Liver (tissue), 9 donors: ENCODE measurements around the gene ADAMTS16. TPM values are rescaled to one million over a fixed set of nuclear protein-coding genes. Genes with fewer than 3 reads are reported as not detected.

Experiments
- DNase-seq: peaks from one replicate; pipeline ENCODE4 v3.0.0-alpha.2; 2017; ENCODE audit warnings: low spot score
- H3K27ac ChIP-seq, 2 donors: one replicate each; pipeline ENCODE4 v1.7.0; 2013; ENCODE audit warnings: inconsistent platforms in 2 of 2, low read length in 2 of 2, control low read depth in 1 of 2, low read depth in 1 of 2, mild to moderate bottlenecking in 1 of 2
- H3K27me3 ChIP-seq, 4 donors: one replicate each; pipeline versions ENCODE4 v1.6.1 to v1.7.0; 2013; ENCODE audit warnings: low read length in 3 of 4, inconsistent platforms in 1 of 4, mild to moderate bottlenecking in 1 of 4, moderate library complexity in 1 of 4; ENCODE audit not compliant: control insufficient read depth in 4 of 4, insufficient read depth in 4 of 4
- H3K36me3 ChIP-seq, 4 donors: one replicate each; pipeline versions ENCODE4 v1.6.1 to v1.7.0; 2013; ENCODE audit warnings: low read length in 3 of 4, mild to moderate bottlenecking in 3 of 4, low read depth in 1 of 4, moderate library complexity in 1 of 4; ENCODE audit not compliant: control insufficient read depth in 4 of 4, insufficient read depth in 3 of 4
- H3K4me1 ChIP-seq, 4 donors: one replicate each; pipeline versions ENCODE4 v1.6.1 to v1.7.0; 2013; ENCODE audit warnings: low read length in 3 of 4, mild to moderate bottlenecking in 3 of 4, moderate library complexity in 1 of 4; ENCODE audit not compliant: control insufficient read depth in 4 of 4, insufficient read depth in 4 of 4
- H3K4me3 ChIP-seq, 3 donors: one replicate each; pipeline versions ENCODE4 v1.6.1 to v1.7.0; 2013; ENCODE audit warnings: low read length in 3 of 3, control low read depth in 1 of 3, low read depth in 1 of 3, mild to moderate bottlenecking in 1 of 3
- H3K9ac ChIP-seq, 2 donors: one replicate each; pipeline ENCODE4 v1.7.0; 2013; ENCODE audit warnings: low read length in 2 of 2, mild to moderate bottlenecking in 2 of 2, moderate library complexity in 2 of 2, control low read depth in 1 of 2, low read depth in 1 of 2
- H3K9me3 ChIP-seq, 4 donors: one replicate each; pipeline versions ENCODE4 v1.6.1 to v1.7.0; 2013; ENCODE audit warnings: low read length in 3 of 4; ENCODE audit not compliant: control insufficient read depth in 4 of 4
- EGR1 ChIP-seq, 2 donors: IDR thresholded peaks; 2 replicates each; pipeline ENCODE4 v1.6.1; 2016 to 2018; ENCODE audit warnings: antibody characterized with exemption in 2 of 2, low read depth in 2 of 2
- FOXA1 ChIP-seq: IDR thresholded peaks from 2 replicates; pipeline ENCODE4 v1.6.1; 2016; ENCODE audit warnings: antibody characterized with exemption
- FOXA2 ChIP-seq: IDR thresholded peaks from 2 replicates; pipeline ENCODE4 v1.6.1; 2016; ENCODE audit warnings: antibody characterized with exemption
- GABPA ChIP-seq, 2 donors: IDR thresholded peaks in 1 of 2; conservative IDR thresholded peaks in 1 of 2; 2 replicates each; pipeline ENCODE4 v1.6.1; 2016; ENCODE audit warnings: antibody characterized with exemption in 2 of 2, mild to moderate bottlenecking in 1 of 2, moderate library complexity in 1 of 2
- HNF4G ChIP-seq: IDR thresholded peaks from 2 replicates; pipeline ENCODE4 v1.6.1; 2016; ENCODE audit warnings: antibody characterized with exemption
- NR2F2 ChIP-seq: IDR thresholded peaks from 2 replicates; pipeline ENCODE4 v1.6.1; 2016; ENCODE audit warnings: antibody characterized with exemption
- RAD21 ChIP-seq, 2 donors: IDR thresholded peaks; 2 replicates each; pipeline ENCODE4 v1.6.1; 2016; ENCODE audit warnings: antibody characterized with exemption in 2 of 2, mild to moderate bottlenecking in 2 of 2
- RXRA ChIP-seq, 2 donors: IDR thresholded peaks; 2 replicates each; pipeline ENCODE4 v1.6.1; 2017 to 2018; ENCODE audit warnings: antibody characterized with exemption in 2 of 2, mild to moderate bottlenecking in 1 of 2
- TAF1 ChIP-seq: conservative IDR thresholded peaks from 2 replicates; pipeline ENCODE4 v1.6.1; 2016; ENCODE audit warnings: antibody characterized with exemption, mild to moderate bottlenecking
- YY1 ChIP-seq: IDR thresholded peaks from 2 replicates; pipeline ENCODE4 v1.6.1; 2016; ENCODE audit warnings: antibody characterized with exemption, mild to moderate bottlenecking
- WGBS: extraction: QIAGEN DNeasy Blood & Tissue Kit; methylation state at CpG from one replicate; pipeline ENCODE4 v1.1.7; 2013; 5-methylcytosine and 5-hydroxymethylcytosine counted together
- polyA plus RNA-seq, 2 donors: library from polyadenylated mRNA; stranded (reverse) in 1 of 2; unstranded in 1 of 2; fragments of 200-250 nt in 1 of 2; fragments of >200 nt in 1 of 2; fragmentation: Nextera tagmentation in 1 of 2; extraction: Ambion mirVana in 1 of 2; gene quantifications; one replicate each; pipeline versions ENCODE4 v1.2.1 to v1.2.3, GENCODE V29; 2013 to 2015
- total RNA-seq, 2 donors: library from RNA; depleted of rRNA; stranded (reverse); fragments of >200 nt; gene quantifications; one replicate each; pipeline ENCODE4 v1.2.3, GENCODE V29; 2014
- TF ChIP-seq, protein P1 (sequence below): IDR thresholded peaks from 2 replicates; pipeline ENCODE4 v1.6.1; 2016; ENCODE audit warnings: antibody characterized with exemption
- TF ChIP-seq, protein P2 (sequence below): IDR thresholded peaks from 2 replicates; pipeline ENCODE4 v1.6.1; 2016; ENCODE audit warnings: antibody characterized with exemption
- TF ChIP-seq, protein P3 (sequence below): fragments of 150-350 bp; IDR thresholded peaks from 2 replicates; pipeline ENCODE4 v1.5.1; 2017; ENCODE audit warnings: improper control_type of control experiment, low read depth, low read length; ENCODE audit not compliant: missing input control
- TF ChIP-seq, protein P4 (sequence below): IDR thresholded peaks from 2 replicates; pipeline ENCODE4 v1.6.1; 2016; ENCODE audit warnings: antibody characterized with exemption, mild to moderate bottlenecking
- donor health status: healthy.
- donor health status: healthy.
- donor health status: healthy.
- donor health status: healthy.
- donor health status: healthy.

Gene ADAMTS16
- total and polyA plus RNA-seq, 4 donors, result under 0.01 to 0.84 TPM; not detected in 2

DNA sequence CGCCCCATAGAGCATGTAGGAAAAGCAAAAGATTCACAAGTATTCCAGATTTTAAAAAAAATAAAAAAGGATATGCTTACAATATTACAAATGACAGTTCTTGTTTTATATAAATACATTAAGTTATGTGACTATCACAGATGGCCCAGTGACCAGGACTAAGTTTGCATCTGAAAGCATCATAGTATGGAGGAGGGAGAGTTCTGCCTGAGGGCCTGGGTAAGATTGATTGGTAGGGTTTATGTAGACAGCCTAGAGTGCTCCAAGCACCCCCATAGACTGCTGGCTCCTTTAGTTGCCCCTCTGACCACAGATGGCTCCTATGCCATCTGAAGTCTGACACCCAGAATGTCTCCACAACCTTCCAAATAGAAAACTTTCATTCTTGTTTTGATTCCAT lies 48.0 kb upstream of the ADAMTS16 start (continued):
- TF ChIP-seq, protein P1, sequence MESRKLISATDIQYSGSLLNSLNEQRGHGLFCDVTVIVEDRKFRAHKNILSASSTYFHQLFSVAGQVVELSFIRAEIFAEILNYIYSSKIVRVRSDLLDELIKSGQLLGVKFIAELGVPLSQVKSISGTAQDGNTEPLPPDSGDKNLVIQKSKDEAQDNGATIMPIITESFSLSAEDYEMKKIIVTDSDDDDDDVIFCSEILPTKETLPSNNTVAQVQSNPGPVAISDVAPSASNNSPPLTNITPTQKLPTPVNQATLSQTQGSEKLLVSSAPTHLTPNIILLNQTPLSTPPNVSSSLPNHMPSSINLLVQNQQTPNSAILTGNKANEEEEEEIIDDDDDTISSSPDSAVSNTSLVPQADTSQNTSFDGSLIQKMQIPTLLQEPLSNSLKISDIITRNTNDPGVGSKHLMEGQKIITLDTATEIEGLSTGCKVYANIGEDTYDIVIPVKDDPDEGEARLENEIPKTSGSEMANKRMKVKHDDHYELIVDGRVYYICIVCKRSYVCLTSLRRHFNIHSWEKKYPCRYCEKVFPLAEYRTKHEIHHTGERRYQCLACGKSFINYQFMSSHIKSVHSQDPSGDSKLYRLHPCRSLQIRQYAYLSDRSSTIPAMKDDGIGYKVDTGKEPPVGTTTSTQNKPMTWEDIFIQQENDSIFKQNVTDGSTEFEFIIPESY, result no peak

DNA sequence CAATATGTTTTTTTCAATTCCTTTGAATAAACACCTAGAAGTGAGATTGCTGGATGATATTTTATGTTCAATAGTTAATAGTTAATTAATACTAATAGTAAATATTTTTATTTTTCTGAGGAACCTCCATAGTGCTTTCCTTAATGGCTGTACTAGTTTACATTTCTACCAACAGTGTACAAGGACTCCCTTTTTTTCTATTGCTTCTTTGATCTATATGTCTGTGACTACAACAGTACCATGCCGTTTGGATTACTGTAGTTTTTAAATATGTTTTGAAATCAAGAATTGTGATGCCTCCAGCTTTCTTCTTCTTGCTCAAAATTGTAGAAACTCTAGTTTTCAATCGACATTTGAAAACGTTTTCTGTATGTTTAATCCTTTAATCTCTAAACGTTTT lies 39.5 kb upstream of the ADAMTS16 start:
- no peaks in the 10 kb centered on the region for H3K4me1 ChIP-seq
- peaks cover 0 to 5% (median 1%) of the 10 kb centered on the region in 4 donors for H3K9me3 ChIP-seq
- H3K4me3 ChIP-seq, result no peak overlapping the region
- 77% methylated on average over 4 of the region's 4 CpGs for WGBS
- no peaks in the 10 kb centered on the region for H3K27me3 ChIP-seq
- no peak overlapping the region for H3K27ac ChIP-seq
- H3K36me3 ChIP-seq, result no peaks in the 10 kb centered on the region
- no peak overlapping the region for H3K9ac ChIP-seq
- no peak for TF ChIP-seq RAD21 (IDR thresholded peaks at IDR 0.05)
- TF ChIP-seq TAF1, result no peak
- TF ChIP-seq YY1, result no peak
- TF ChIP-seq GABPA (IDR thresholded peaks at IDR 0.05 in 1 of 2, conservative IDR thresholded peaks at IDR 0.05 in 1 of 2), result no peak
- TF ChIP-seq, protein P2, sequence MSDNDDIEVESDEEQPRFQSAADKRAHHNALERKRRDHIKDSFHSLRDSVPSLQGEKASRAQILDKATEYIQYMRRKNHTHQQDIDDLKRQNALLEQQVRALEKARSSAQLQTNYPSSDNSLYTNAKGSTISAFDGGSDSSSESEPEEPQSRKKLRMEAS, result no peak
- TF ChIP-seq NR2F2, result no peak
- TF ChIP-seq, protein P1, result no peak
- TF ChIP-seq FOXA1, result no peak
- TF ChIP-seq FOXA2, result no peak
- no peak for DNase-seq

DNA sequence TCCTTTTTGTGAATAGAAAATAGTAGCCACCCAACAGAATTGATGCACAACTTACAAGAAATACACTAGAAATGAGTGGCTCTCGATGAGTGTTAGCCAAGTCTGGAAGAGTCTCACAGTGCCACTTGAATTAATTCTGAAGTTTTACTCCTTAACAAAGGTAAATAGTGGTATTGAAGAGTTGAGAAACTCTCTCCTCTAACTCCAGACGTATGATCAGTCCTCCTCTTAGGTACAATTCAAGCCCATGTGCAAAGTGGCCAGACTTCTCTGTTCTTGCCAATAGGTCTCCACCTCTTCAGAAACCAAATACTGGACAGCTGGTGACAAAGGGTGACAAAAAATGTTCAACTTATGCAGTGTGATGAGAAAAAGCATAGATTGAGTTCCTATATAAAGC lies 38.5 kb upstream of the ADAMTS16 start:
- no peaks in the 10 kb centered on the region for H3K27me3 ChIP-seq
- H3K4me1 ChIP-seq, result no peaks in the 10 kb centered on the region
- peaks cover 0 to 5% (median 1%) of the 10 kb centered on the region in 4 donors for H3K9me3 ChIP-seq
- TF ChIP-seq, protein P3, sequence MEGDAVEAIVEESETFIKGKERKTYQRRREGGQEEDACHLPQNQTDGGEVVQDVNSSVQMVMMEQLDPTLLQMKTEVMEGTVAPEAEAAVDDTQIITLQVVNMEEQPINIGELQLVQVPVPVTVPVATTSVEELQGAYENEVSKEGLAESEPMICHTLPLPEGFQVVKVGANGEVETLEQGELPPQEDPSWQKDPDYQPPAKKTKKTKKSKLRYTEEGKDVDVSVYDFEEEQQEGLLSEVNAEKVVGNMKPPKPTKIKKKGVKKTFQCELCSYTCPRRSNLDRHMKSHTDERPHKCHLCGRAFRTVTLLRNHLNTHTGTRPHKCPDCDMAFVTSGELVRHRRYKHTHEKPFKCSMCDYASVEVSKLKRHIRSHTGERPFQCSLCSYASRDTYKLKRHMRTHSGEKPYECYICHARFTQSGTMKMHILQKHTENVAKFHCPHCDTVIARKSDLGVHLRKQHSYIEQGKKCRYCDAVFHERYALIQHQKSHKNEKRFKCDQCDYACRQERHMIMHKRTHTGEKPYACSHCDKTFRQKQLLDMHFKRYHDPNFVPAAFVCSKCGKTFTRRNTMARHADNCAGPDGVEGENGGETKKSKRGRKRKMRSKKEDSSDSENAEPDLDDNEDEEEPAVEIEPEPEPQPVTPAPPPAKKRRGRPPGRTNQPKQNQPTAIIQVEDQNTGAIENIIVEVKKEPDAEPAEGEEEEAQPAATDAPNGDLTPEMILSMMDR, result no peak
- no peak for TF ChIP-seq HNF4G
- no peak for TF ChIP-seq RXRA (IDR thresholded peaks at IDR 0.05)
- TF ChIP-seq, protein P4, sequence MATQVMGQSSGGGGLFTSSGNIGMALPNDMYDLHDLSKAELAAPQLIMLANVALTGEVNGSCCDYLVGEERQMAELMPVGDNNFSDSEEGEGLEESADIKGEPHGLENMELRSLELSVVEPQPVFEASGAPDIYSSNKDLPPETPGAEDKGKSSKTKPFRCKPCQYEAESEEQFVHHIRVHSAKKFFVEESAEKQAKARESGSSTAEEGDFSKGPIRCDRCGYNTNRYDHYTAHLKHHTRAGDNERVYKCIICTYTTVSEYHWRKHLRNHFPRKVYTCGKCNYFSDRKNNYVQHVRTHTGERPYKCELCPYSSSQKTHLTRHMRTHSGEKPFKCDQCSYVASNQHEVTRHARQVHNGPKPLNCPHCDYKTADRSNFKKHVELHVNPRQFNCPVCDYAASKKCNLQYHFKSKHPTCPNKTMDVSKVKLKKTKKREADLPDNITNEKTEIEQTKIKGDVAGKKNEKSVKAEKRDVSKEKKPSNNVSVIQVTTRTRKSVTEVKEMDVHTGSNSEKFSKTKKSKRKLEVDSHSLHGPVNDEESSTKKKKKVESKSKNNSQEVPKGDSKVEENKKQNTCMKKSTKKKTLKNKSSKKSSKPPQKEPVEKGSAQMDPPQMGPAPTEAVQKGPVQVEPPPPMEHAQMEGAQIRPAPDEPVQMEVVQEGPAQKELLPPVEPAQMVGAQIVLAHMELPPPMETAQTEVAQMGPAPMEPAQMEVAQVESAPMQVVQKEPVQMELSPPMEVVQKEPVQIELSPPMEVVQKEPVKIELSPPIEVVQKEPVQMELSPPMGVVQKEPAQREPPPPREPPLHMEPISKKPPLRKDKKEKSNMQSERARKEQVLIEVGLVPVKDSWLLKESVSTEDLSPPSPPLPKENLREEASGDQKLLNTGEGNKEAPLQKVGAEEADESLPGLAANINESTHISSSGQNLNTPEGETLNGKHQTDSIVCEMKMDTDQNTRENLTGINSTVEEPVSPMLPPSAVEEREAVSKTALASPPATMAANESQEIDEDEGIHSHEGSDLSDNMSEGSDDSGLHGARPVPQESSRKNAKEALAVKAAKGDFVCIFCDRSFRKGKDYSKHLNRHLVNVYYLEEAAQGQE, result no peak
- TF ChIP-seq EGR1 (IDR thresholded peaks at IDR 0.05; ENCODE audit: low read depth in 2 of 2), result no peak
- H3K36me3 ChIP-seq, result no peaks in the 10 kb centered on the region
- H3K4me3 ChIP-seq, result no peak overlapping the region
- no peak overlapping the region for H3K27ac ChIP-seq
- DNase-seq, result no peak
- WGBS, result 69% methylated on average over 2 of the region's 2 CpGs
- no peak overlapping the region for H3K9ac ChIP-seq
